Activated T-cell treated with anti-CD3 and anti-CD28 coated beads, Interleukin-2, amount 50 U/mL, for 4 hours (primary cell): ENCODE results near the gene PIGU. TPM values are rescaled to one million over a fixed set of nuclear protein-coding genes. Genes with fewer than 3 reads are reported as not detected.
"Not testable (repeated sequence)": the region's sequence is repeated elsewhere in the genome, so short reads cannot be mapped to it uniquely, and the experiment has no call there.

Source experiments
- ATAC-seq, 2 donors: fragments of 200-7000 bp; cut with Tn5 transposase; one replicate each; pipeline ENCODE4 v1.10.0; 2021
- DNase-seq: peaks from one replicate; pipeline ENCODE4 v3.0.0-alpha.2; 2020
- H3K27me3 Mint-ChIP-seq: one replicate; pipeline ENCODE4 v1.8.0; 2021; ENCODE audit warnings: low read depth, mixed read lengths
- H3K36me3 Mint-ChIP-seq: one replicate; pipeline ENCODE4 v1.8.0; 2022; ENCODE audit warnings: mixed read lengths; ENCODE audit not compliant: insufficient read depth
- H3K4me1 Mint-ChIP-seq: one replicate; pipeline ENCODE4 v1.8.0; 2021; ENCODE audit warnings: low read depth, mixed read lengths
- H3K4me3 Mint-ChIP-seq: one replicate; pipeline ENCODE4 v1.8.0; 2021; ENCODE audit warnings: mild to moderate bottlenecking, moderate library complexity, mixed read lengths
- H3K9me3 Mint-ChIP-seq: one replicate; pipeline ENCODE4 v1.8.0; 2021; ENCODE audit warnings: mixed read lengths
- total RNA-seq, 3 donors: library from RNA; stranded (reverse); gene quantifications; one replicate each; pipeline ENCODE4 v1.2.1, GENCODE V29; 2021

PIGU gene
- total RNA-seq, 3 donors from 2014 or later, result 21.5 to 27.3 (median 25.0) TPM

GRCh38 chr20:34703061-34703423, 26.1 kb upstream of the PIGU start:
- peaks cover 2% of the 10 kb centered on the region for H3K27me3 Mint-ChIP-seq
- ATAC-seq (no peak), DNase-seq (no peak)
- H3K9me3 Mint-ChIP-seq, result no peaks in the 10 kb centered on the region
- no peaks in the 10 kb centered on the region for H3K36me3 Mint-ChIP-seq
- H3K4me3 Mint-ChIP-seq, result peak overlapping the region; percentile 91
- H3K4me1 Mint-ChIP-seq, result peaks cover 13% of the 10 kb centered on the region

- Mint-ChIP-seq H3K4me1 (peaks cover 13% of the 10 kb centered on the region), H3K9me3 (no peaks in the 10 kb centered on the region), H3K36me3 (no peaks in the 10 kb centered on the region), H3K27me3 (peaks cover 2% of the 10 kb centered on the region), H3K4me3 (no peak overlapping the region)
- ATAC-seq (no peak), DNase-seq (no peak)
These were observed 24.7 kb upstream of the PIGU start for GRCh38 chr20:34701405-34702085.

- peaks cover 5% of the 10 kb centered on the region for H3K27me3 Mint-ChIP-seq
- ATAC-seq (no peak), DNase-seq (no peak)
- H3K4me1 Mint-ChIP-seq, result no peaks in the 10 kb centered on the region
- no peaks in the 10 kb centered on the region for H3K36me3 Mint-ChIP-seq
- H3K9me3 Mint-ChIP-seq, result no peaks in the 10 kb centered on the region
- no peak overlapping the region for H3K4me3 Mint-ChIP-seq
These were observed 16.5 kb upstream of the PIGU start for GRCh38 chr20:34693414-34693813.

- Mint-ChIP-seq H3K36me3 (no peaks in the 10 kb centered on the region), H3K9me3 (no peaks in the 10 kb centered on the region), H3K4me1 (no peaks in the 10 kb centered on the region), H3K4me3 (no peak overlapping the region), H3K27me3 (peaks cover 5% of the 10 kb centered on the region)
- ATAC-seq, result no peak
- no peak for DNase-seq
These were observed 14.9 kb upstream of the PIGU start for GRCh38 chr20:34691838-34692237.

- Mint-ChIP-seq H3K4me1 (no peaks in the 10 kb centered on the region), H3K36me3 (no peaks in the 10 kb centered on the region), H3K9me3 (no peaks in the 10 kb centered on the region), H3K4me3 (no peak overlapping the region), H3K27me3 (peaks cover 2% of the 10 kb centered on the region)
- no peak for DNase-seq
- ATAC-seq, result no peak
These were observed 12.6 kb upstream of the PIGU start for GRCh38 chr20:34689486-34689885.

GRCh38 chr20:34683667-34684066, 6.8 kb upstream of the PIGU start:
- Mint-ChIP-seq H3K4me3 (no peak overlapping the region), H3K4me1 (no peaks in the 10 kb centered on the region), H3K27me3 (no peaks in the 10 kb centered on the region), H3K36me3 (no peaks in the 10 kb centered on the region), H3K9me3 (no peaks in the 10 kb centered on the region)
- no peak for DNase-seq
- no peak for ATAC-seq

GRCh38 chr20:34680586-34681175, 3.8 kb upstream of the PIGU start:
- Mint-ChIP-seq H3K4me3 (no peak overlapping the region), H3K36me3 (no peaks in the 10 kb centered on the region), H3K9me3 (no peaks in the 10 kb centered on the region), H3K27me3 (no peaks in the 10 kb centered on the region), H3K4me1 (peaks cover 9% of the 10 kb centered on the region)
- ATAC-seq, result no peak
- no peak for DNase-seq

GRCh38 chr20:34675993-34676641, 775 bp downstream of the PIGU start:
- Mint-ChIP-seq H3K27me3 (no peaks in the 10 kb centered on the region), H3K36me3 (no peaks in the 10 kb centered on the region), H3K4me3 (peak overlapping the region; percentile 88), H3K9me3 (no peaks in the 10 kb centered on the region), H3K4me1 (peaks cover 13% of the 10 kb centered on the region)
- ATAC-seq (no peak), DNase-seq (no peak)

GRCh38 chr20:34675561-34675960, 1.3 kb downstream of the PIGU start:
- DNase-seq, result no peak
- Mint-ChIP-seq H3K36me3 (no peaks in the 10 kb centered on the region), H3K9me3 (no peaks in the 10 kb centered on the region), H3K4me1 (peaks cover 13% of the 10 kb centered on the region), H3K27me3 (no peaks in the 10 kb centered on the region), H3K4me3 (peak overlapping the region; percentile 88)
- no peak for ATAC-seq

GRCh38 chr20:34673412-34673811, 3.5 kb downstream of the PIGU start:
- DNase-seq (no peak), ATAC-seq (no peak)
- peaks cover 13% of the 10 kb centered on the region for H3K4me1 Mint-ChIP-seq
- H3K27me3 Mint-ChIP-seq, result no peaks in the 10 kb centered on the region
- H3K9me3 Mint-ChIP-seq, result peaks cover 4% of the 10 kb centered on the region
- H3K36me3 Mint-ChIP-seq, result peaks cover 3% of the 10 kb centered on the region
- no peak overlapping the region for H3K4me3 Mint-ChIP-seq

GRCh38 chr20:34669094-34669493, 7.8 kb downstream of the PIGU start:
- Mint-ChIP-seq H3K4me3 (no peak overlapping the region), H3K27me3 (no peaks in the 10 kb centered on the region), H3K9me3 (peaks cover 4% of the 10 kb centered on the region), H3K36me3 (peaks cover 3% of the 10 kb centered on the region), H3K4me1 (no peaks in the 10 kb centered on the region)
- DNase-seq (no peak), ATAC-seq (no peak)

GRCh38 chr20:34664751-34665150, 12.1 kb downstream of the PIGU start:
- H3K4me3 Mint-ChIP-seq, H3K4me1 Mint-ChIP-seq, ATAC-seq, H3K9me3 Mint-ChIP-seq, H3K27me3 Mint-ChIP-seq, H3K36me3 Mint-ChIP-seq, DNase-seq: not testable (repeated sequence)

GRCh38 chr20:34663213-34663943, 13.5 kb downstream of the PIGU start:
- no peak for ATAC-seq
- H3K9me3 Mint-ChIP-seq, result no peaks in the 10 kb centered on the region
- H3K27me3 Mint-ChIP-seq, result no peaks in the 10 kb centered on the region
- H3K4me3 Mint-ChIP-seq, result no peak overlapping the region
- no peaks in the 10 kb centered on the region for H3K36me3 Mint-ChIP-seq
- no peak for DNase-seq
- H3K4me1 Mint-ChIP-seq, result peaks cover 9% of the 10 kb centered on the region

GRCh38 chr20:34661811-34662210, 15.1 kb downstream of the PIGU start:
- DNase-seq, H3K4me3 Mint-ChIP-seq, H3K36me3 Mint-ChIP-seq, H3K4me1 Mint-ChIP-seq, H3K9me3 Mint-ChIP-seq, H3K27me3 Mint-ChIP-seq: not testable (repeated sequence)
- peak in 1 of 2 donors; percentile 21 for ATAC-seq
